ENCODE measurements around the gene CLDN15. TPM values are rescaled to one million over a fixed set of nuclear protein-coding genes. Genes with fewer than 3 reads are reported as not detected.

The CLDN15 gene
- total RNA-seq, 1 experiment from 2014 or later: 6.5 TPM

DNA sequence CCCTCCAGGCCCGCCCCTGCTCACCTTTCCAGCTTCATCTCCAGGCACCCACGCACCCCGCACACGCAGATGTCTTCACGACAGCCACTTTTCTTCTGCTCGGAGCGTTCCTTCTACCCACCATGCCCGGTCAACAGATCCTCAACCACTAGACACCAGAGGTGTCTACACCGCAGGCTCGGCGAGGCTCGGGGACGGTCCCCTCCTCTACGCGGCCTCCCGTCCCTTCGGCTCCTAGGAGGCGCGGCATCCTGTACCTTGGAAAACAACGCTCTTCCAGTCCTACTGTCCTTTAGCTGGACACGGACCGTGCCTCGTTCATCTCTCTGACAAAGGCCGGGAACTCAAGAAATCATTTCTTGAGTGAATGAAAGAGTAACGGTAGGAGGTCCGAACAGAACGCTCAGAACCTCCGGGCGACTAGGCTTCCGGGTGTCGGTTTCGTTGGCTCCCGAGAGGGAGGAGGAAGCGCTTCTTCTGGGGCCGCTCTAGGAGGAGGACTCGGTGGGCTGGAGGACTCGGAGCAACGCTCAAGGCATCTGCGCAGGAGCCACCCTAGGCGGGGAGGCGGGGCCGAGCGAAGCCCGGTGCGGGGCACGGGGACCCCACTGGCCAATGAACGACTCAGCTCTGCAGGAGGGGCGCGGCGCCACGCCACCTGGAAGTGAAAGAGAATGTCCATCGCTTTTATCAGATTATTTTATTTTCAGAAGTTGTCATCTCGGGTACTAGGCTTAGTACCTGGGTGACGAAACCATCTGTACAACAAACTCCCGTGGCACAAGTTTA lies 14.5 kb upstream of the CLDN15 start (continued):
- peak; percentile 57; the same call in 1 of the 2 replicates for TF ChIP-seq ZNF263 (CRISPR knock-in tag; IDR thresholded peaks at IDR 0.05; ENCODE audit: low read depth)
- TF ChIP-seq, protein P1, sequence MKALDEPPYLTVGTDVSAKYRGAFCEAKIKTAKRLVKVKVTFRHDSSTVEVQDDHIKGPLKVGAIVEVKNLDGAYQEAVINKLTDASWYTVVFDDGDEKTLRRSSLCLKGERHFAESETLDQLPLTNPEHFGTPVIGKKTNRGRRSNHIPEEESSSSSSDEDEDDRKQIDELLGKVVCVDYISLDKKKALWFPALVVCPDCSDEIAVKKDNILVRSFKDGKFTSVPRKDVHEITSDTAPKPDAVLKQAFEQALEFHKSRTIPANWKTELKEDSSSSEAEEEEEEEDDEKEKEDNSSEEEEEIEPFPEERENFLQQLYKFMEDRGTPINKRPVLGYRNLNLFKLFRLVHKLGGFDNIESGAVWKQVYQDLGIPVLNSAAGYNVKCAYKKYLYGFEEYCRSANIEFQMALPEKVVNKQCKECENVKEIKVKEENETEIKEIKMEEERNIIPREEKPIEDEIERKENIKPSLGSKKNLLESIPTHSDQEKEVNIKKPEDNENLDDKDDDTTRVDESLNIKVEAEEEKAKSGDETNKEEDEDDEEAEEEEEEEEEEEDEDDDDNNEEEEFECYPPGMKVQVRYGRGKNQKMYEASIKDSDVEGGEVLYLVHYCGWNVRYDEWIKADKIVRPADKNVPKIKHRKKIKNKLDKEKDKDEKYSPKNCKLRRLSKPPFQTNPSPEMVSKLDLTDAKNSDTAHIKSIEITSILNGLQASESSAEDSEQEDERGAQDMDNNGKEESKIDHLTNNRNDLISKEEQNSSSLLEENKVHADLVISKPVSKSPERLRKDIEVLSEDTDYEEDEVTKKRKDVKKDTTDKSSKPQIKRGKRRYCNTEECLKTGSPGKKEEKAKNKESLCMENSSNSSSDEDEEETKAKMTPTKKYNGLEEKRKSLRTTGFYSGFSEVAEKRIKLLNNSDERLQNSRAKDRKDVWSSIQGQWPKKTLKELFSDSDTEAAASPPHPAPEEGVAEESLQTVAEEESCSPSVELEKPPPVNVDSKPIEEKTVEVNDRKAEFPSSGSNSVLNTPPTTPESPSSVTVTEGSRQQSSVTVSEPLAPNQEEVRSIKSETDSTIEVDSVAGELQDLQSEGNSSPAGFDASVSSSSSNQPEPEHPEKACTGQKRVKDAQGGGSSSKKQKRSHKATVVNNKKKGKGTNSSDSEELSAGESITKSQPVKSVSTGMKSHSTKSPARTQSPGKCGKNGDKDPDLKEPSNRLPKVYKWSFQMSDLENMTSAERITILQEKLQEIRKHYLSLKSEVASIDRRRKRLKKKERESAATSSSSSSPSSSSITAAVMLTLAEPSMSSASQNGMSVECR (CRISPR knock-in tag; IDR thresholded peaks at IDR 0.05; ENCODE audit: borderline replicate concordance): peak; percentile 64; the same call in 1 of the 2 replicates
- TF ChIP-seq, protein P2, sequence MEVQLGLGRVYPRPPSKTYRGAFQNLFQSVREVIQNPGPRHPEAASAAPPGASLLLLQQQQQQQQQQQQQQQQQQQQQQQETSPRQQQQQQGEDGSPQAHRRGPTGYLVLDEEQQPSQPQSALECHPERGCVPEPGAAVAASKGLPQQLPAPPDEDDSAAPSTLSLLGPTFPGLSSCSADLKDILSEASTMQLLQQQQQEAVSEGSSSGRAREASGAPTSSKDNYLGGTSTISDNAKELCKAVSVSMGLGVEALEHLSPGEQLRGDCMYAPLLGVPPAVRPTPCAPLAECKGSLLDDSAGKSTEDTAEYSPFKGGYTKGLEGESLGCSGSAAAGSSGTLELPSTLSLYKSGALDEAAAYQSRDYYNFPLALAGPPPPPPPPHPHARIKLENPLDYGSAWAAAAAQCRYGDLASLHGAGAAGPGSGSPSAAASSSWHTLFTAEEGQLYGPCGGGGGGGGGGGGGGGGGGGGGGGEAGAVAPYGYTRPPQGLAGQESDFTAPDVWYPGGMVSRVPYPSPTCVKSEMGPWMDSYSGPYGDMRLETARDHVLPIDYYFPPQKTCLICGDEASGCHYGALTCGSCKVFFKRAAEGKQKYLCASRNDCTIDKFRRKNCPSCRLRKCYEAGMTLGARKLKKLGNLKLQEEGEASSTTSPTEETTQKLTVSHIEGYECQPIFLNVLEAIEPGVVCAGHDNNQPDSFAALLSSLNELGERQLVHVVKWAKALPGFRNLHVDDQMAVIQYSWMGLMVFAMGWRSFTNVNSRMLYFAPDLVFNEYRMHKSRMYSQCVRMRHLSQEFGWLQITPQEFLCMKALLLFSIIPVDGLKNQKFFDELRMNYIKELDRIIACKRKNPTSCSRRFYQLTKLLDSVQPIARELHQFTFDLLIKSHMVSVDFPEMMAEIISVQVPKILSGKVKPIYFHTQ (CRISPR knock-in tag; IDR thresholded peaks at IDR 0.05): no peak
- TF ChIP-seq, protein P3, sequence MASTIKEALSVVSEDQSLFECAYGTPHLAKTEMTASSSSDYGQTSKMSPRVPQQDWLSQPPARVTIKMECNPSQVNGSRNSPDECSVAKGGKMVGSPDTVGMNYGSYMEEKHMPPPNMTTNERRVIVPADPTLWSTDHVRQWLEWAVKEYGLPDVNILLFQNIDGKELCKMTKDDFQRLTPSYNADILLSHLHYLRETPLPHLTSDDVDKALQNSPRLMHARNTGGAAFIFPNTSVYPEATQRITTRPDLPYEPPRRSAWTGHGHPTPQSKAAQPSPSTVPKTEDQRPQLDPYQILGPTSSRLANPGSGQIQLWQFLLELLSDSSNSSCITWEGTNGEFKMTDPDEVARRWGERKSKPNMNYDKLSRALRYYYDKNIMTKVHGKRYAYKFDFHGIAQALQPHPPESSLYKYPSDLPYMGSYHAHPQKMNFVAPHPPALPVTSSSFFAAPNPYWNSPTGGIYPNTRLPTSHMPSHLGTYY (CRISPR knock-in tag; IDR thresholded peaks at IDR 0.05): no peak
- TF ChIP-seq FOXP1 (CRISPR knock-in tag; IDR thresholded peaks at IDR 0.05; ENCODE audit: borderline replicate concordance): peak; percentile 48; the same call in 1 of the 2 replicates
- TF ChIP-seq, protein P4, sequence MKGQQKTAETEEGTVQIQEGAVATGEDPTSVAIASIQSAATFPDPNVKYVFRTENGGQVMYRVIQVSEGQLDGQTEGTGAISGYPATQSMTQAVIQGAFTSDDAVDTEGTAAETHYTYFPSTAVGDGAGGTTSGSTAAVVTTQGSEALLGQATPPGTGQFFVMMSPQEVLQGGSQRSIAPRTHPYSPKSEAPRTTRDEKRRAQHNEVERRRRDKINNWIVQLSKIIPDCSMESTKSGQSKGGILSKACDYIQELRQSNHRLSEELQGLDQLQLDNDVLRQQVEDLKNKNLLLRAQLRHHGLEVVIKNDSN (CRISPR knock-in tag; IDR thresholded peaks at IDR 0.05): peak; percentile 92
- TF ChIP-seq FOXK1 (CRISPR knock-in tag; IDR thresholded peaks at IDR 0.05): peak; percentile 60
- TF ChIP-seq CREM (CRISPR knock-in tag; IDR thresholded peaks at IDR 0.05): 0 out of 2 replicates have a peak, but pooled peaks have one; percentile 42
- TF ChIP-seq, protein P5, sequence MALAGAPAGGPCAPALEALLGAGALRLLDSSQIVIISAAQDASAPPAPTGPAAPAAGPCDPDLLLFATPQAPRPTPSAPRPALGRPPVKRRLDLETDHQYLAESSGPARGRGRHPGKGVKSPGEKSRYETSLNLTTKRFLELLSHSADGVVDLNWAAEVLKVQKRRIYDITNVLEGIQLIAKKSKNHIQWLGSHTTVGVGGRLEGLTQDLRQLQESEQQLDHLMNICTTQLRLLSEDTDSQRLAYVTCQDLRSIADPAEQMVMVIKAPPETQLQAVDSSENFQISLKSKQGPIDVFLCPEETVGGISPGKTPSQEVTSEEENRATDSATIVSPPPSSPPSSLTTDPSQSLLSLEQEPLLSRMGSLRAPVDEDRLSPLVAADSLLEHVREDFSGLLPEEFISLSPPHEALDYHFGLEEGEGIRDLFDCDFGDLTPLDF (CRISPR knock-in tag; IDR thresholded peaks at IDR 0.05): no peak
- TF ChIP-seq, protein P6, sequence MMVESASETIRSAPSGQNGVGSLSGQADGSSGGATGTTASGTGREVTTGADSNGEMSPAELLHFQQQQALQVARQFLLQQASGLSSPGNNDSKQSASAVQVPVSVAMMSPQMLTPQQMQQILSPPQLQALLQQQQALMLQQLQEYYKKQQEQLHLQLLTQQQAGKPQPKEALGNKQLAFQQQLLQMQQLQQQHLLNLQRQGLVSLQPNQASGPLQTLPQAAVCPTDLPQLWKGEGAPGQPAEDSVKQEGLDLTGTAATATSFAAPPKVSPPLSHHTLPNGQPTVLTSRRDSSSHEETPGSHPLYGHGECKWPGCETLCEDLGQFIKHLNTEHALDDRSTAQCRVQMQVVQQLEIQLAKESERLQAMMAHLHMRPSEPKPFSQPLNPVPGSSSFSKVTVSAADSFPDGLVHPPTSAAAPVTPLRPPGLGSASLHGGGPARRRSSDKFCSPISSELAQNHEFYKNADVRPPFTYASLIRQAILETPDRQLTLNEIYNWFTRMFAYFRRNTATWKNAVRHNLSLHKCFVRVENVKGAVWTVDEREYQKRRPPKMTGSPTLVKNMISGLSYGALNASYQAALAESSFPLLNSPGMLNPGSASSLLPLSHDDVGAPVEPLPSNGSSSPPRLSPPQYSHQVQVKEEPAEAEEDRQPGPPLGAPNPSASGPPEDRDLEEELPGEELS (CRISPR knock-in tag; IDR thresholded peaks at IDR 0.05): peak; percentile 41; the same call in 1 of the 2 replicates

DNA sequence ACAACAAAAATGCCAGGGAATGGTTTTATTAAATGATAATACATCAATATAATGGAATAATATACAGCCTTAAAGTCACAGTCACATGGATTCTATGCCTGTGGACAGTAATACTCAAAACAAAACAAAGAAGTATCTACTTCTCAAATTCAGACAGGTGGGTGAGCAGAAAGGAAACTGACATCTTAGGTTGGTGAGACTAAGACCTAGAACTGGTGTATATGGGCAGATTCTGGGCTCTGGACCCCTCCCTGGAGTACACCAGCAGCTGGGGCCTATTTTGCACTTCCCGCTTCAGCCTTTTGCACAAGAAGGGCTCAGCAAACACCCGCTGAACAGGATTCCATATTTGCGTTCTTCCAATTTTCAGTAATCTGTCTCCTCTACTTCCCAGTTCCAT lies 12.7 kb upstream of the CLDN15 start:
- Mint-ChIP-seq H3K27ac (no peak overlapping the region), H3K36me3 (peaks cover 20% of the 10 kb centered on the region)
- TF ChIP-seq, protein P7, sequence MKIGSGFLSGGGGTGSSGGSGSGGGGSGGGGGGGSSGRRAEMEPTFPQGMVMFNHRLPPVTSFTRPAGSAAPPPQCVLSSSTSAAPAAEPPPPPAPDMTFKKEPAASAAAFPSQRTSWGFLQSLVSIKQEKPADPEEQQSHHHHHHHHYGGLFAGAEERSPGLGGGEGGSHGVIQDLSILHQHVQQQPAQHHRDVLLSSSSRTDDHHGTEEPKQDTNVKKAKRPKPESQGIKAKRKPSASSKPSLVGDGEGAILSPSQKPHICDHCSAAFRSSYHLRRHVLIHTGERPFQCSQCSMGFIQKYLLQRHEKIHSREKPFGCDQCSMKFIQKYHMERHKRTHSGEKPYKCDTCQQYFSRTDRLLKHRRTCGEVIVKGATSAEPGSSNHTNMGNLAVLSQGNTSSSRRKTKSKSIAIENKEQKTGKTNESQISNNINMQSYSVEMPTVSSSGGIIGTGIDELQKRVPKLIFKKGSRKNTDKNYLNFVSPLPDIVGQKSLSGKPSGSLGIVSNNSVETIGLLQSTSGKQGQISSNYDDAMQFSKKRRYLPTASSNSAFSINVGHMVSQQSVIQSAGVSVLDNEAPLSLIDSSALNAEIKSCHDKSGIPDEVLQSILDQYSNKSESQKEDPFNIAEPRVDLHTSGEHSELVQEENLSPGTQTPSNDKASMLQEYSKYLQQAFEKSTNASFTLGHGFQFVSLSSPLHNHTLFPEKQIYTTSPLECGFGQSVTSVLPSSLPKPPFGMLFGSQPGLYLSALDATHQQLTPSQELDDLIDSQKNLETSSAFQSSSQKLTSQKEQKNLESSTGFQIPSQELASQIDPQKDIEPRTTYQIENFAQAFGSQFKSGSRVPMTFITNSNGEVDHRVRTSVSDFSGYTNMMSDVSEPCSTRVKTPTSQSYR (CRISPR knock-in tag; IDR thresholded peaks at IDR 0.05): no peak
- TF ChIP-seq, protein P8, sequence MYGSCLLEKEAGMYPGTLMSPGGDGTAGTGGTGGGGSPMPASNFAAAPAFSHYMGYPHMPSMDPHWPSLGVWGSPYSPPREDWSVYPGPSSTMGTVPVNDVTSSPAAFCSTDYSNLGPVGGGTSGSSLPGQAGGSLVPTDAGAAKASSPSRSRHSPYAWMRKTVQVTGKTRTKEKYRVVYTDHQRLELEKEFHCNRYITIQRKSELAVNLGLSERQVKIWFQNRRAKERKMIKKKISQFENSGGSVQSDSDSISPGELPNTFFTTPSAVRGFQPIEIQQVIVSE (CRISPR knock-in tag; IDR thresholded peaks at IDR 0.05; ENCODE audit: borderline replicate concordance): no peak
- TF ChIP-seq CREB1 (CRISPR knock-in tag; IDR thresholded peaks at IDR 0.05) (no peak), GTF2I (CRISPR knock-in tag; conservative IDR thresholded peaks at IDR 0.05) (no peak), ESRRA (CRISPR knock-in tag; IDR thresholded peaks at IDR 0.05; ENCODE audit: borderline replicate concordance) (no peak), FOXP1 (CRISPR knock-in tag; IDR thresholded peaks at IDR 0.05; ENCODE audit: borderline replicate concordance) (no peak), ZNF138 (CRISPR knock-in tag; conservative IDR thresholded peaks at IDR 0.05) (no peak)

More for the DNA sequence above, 12.7 kb upstream of the CLDN15 start:
- DNase-seq (ENCODE audit: low spot score): no peak
- POLR2A ChIA-PET: no interaction called here
- CTCF ChIA-PET: no interaction called here
- H3K27me3 Mint-ChIP-seq (ENCODE audit: low read depth): no peaks in the 10 kb centered on the region; the same call in 1 of the 2 replicates
- H3K9me3 Mint-ChIP-seq: no peaks in the 10 kb centered on the region
- peak overlapping the region; percentile 100 for H3K4me3 Mint-ChIP-seq
- no peak for ATAC-seq
- H3K4me1 Mint-ChIP-seq: peaks cover 18% of the 10 kb centered on the region

All from WTC11 (cell line).